Activated CD8-positive, alpha-beta memory T cell treated with anti-CD3 and anti-CD28 coated beads, Interleukin-2, amount 10 ng/mL, durations not matched to agents 7 days and 5 days (primary cell): ENCODE measurements around the gene PTPN2. TPM values are rescaled to one million over a fixed set of nuclear protein-coding genes. Genes with fewer than 3 reads are reported as not detected.

Experiments
- ATAC-seq: fragments of 150-1000 bp; cut with Tn5 transposase; one replicate; pipeline ENCODE4 v1.10.0; 2021; ENCODE audit warnings: moderate library complexity
- CTCF ChIA-PET: fragments of 350-600 bp; sonication (Branson Sonifier 250); formaldehyde crosslinking; loops from one replicate; lab custom pipeline; 2021; ENCODE audit warnings: antibody characterized with exemption; lab: Charles Lee
- DNase-seq: peaks from one replicate; pipeline ENCODE4 v3.0.0-alpha.2; 2020
- H3K27ac Mint-ChIP-seq: one replicate; pipeline ENCODE4 v1.8.0; 2021; ENCODE audit warnings: mild to moderate bottlenecking, mixed read lengths
- H3K27me3 Mint-ChIP-seq: one replicate; pipeline ENCODE4 v1.8.0; 2021; ENCODE audit warnings: mixed read lengths
- H3K36me3 Mint-ChIP-seq: one replicate; pipeline ENCODE4 v1.8.0; 2021; ENCODE audit warnings: mild to moderate bottlenecking, mixed read lengths
- H3K4me1 Mint-ChIP-seq: one replicate; pipeline ENCODE4 v1.8.0; 2021; ENCODE audit warnings: mixed read lengths
- H3K4me3 Mint-ChIP-seq: one replicate; pipeline ENCODE4 v1.8.0; 2021; ENCODE audit warnings: mild to moderate bottlenecking, moderate library complexity, mixed read lengths
- H3K9me3 Mint-ChIP-seq: one replicate; pipeline ENCODE4 v1.8.0; 2022; ENCODE audit warnings: low read depth, mixed read lengths
- total RNA-seq, 2 experiments: library from RNA; stranded (reverse); gene quantifications; one replicate each; pipeline ENCODE4 v1.2.3, GENCODE V29; 2021

PTPN2 gene
- total RNA-seq, 2 experiments from 2014 or later = 65.4 to 82.7 TPM

GRCh38 chr18:12862874-12863482 lies 21.1 kb downstream of the PTPN2 start:
- CTCF ChIA-PET = interaction anchor here (0.9 to 1.7 kb wide), 6 partner anchors 8 to 138 kb away, joined by 3 to 5 read pairs (median 3); no protein-coding TSS in a partner anchor

GRCh38 chr18:12862467-12862866 lies 21.6 kb downstream of the PTPN2 start:
- Mint-ChIP-seq H3K4me1 (peaks cover 52% of the 10 kb centered on the region), H3K4me3 (no peak overlapping the region), H3K27ac (peak overlapping the region; percentile 68), H3K36me3 (peaks cover 19% of the 10 kb centered on the region), H3K9me3 (no peaks in the 10 kb centered on the region), H3K27me3 (no peaks in the 10 kb centered on the region)
- CTCF ChIA-PET = interaction anchor here (0.7 to 1.7 kb wide), 7 partner anchors 9 to 137 kb away, joined by 3 to 5 read pairs (median 3); no protein-coding TSS in a partner anchor
- ATAC-seq (no peak), DNase-seq (no peak)

More at GRCh38 chr18:12862874-12863482, 21.1 kb downstream of the PTPN2 start:
- Mint-ChIP-seq H3K9me3 (no peaks in the 10 kb centered on the region), H3K4me1 (peaks cover 53% of the 10 kb centered on the region), H3K27ac (peak overlapping the region; percentile 68), H3K4me3 (no peak overlapping the region), H3K27me3 (no peaks in the 10 kb centered on the region), H3K36me3 (peaks cover 21% of the 10 kb centered on the region)
- no peak for DNase-seq
- ATAC-seq = no peak

DNA sequence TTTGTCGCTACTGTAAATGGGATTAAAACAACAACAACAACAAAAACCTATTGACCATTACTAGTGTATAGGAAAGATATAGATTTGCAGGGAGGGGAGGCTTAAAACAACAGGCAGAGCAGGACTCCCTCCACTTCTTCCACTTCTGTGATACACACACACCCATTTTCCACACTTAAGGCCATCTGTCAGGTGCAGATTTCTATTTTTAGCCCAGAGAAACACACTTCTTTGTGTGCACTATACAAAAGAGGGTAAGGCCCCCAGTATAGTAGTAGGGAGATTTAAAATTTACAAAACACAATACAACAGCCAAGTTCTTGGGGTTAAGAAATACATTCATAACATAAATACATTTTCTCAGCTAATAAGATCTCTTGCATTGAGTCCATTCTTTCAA lies 22.4 kb downstream of the PTPN2 start:
- H3K9me3 Mint-ChIP-seq = no peaks in the 10 kb centered on the region
- ATAC-seq = no peak
- CTCF ChIA-PET = interaction anchor here (0.7 to 1.7 kb wide), 2 partner anchors 9 to 87 kb away, joined by 3 to 5 read pairs; no protein-coding TSS in a partner anchor
- H3K4me3 Mint-ChIP-seq = no peak overlapping the region
- no peak for DNase-seq
- H3K27ac Mint-ChIP-seq = no peak overlapping the region
- peaks cover 58% of the 10 kb centered on the region for H3K4me1 Mint-ChIP-seq
- no peaks in the 10 kb centered on the region for H3K27me3 Mint-ChIP-seq
- peaks cover 21% of the 10 kb centered on the region for H3K36me3 Mint-ChIP-seq

DNA sequence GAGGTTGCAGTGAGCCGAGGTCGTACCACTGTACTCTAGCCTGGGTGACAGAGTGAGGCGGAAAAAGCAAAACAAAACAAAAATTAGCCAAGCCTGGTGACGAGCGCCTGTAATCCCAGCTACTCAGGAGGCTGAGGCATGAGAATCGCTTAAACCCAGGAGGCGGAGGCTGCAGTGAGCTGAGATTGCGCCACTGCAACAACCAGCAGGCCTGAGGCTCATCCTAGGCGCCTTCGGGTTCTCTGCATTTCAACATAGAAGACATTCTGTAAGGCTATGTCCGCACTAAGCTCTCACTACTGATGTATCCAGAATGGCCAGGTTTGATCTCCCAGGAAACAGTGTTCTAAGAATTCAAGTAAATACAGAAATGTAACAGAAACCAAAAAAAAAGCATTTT lies 23.5 kb downstream of the PTPN2 start:
- no peak for DNase-seq
- H3K4me1 Mint-ChIP-seq = peaks cover 64% of the 10 kb centered on the region
- no peaks in the 10 kb centered on the region for H3K27me3 Mint-ChIP-seq
- H3K9me3 Mint-ChIP-seq = no peaks in the 10 kb centered on the region
- CTCF ChIA-PET = interaction anchor here (1.4 kb wide), 1 partner anchor 17 kb away, joined by 3 read pairs; no protein-coding TSS in a partner anchor
- no peak overlapping the region for H3K27ac Mint-ChIP-seq
- H3K4me3 Mint-ChIP-seq = no peak overlapping the region
- no peak for ATAC-seq
- peaks cover 26% of the 10 kb centered on the region for H3K36me3 Mint-ChIP-seq

- DNase-seq = no peak
- CTCF ChIA-PET = no interaction called here
- Mint-ChIP-seq H3K36me3 (peaks cover 38% of the 10 kb centered on the region), H3K9me3 (no peaks in the 10 kb centered on the region), H3K4me3 (peak overlapping the region; percentile 49), H3K27ac (peak overlapping the region; percentile 78), H3K4me1 (peaks cover 73% of the 10 kb centered on the region), H3K27me3 (no peaks in the 10 kb centered on the region)
- peak; percentile 55 for ATAC-seq
Observed at GRCh38 chr18:12858991-12859390, 25.0 kb downstream of the PTPN2 start.

GRCh38 chr18:12857991-12858544 lies 26.0 kb downstream of the PTPN2 start:
- peaks cover 45% of the 10 kb centered on the region for H3K36me3 Mint-ChIP-seq

GRCh38 chr18:12857215-12857905 lies 26.7 kb downstream of the PTPN2 start:
- peaks cover 71% of the 10 kb centered on the region for H3K4me1 Mint-ChIP-seq
- peaks cover 50% of the 10 kb centered on the region for H3K36me3 Mint-ChIP-seq
- no peaks in the 10 kb centered on the region for H3K9me3 Mint-ChIP-seq
- DNase-seq = peak; percentile 57
- peak overlapping the region; percentile 41 for H3K4me3 Mint-ChIP-seq
- peak overlapping the region; percentile 81 for H3K27ac Mint-ChIP-seq
- peak; percentile 73 for ATAC-seq
- H3K27me3 Mint-ChIP-seq = no peaks in the 10 kb centered on the region
- CTCF ChIA-PET = interaction anchor here (1.2 to 2.1 kb wide), 4 partner anchors 11 to 36 kb away, joined by 4 to 5 read pairs (median 5); partner anchors contain the start of gene PTPN2

More at GRCh38 chr18:12857991-12858544, 26.0 kb downstream of the PTPN2 start:
- DNase-seq (no peak), ATAC-seq (peak; percentile 30)
- H3K9me3 Mint-ChIP-seq = no peaks in the 10 kb centered on the region
- H3K4me3 Mint-ChIP-seq = peak overlapping the region; percentile 19
- no peaks in the 10 kb centered on the region for H3K27me3 Mint-ChIP-seq
- peak overlapping the region; percentile 79 for H3K27ac Mint-ChIP-seq
- H3K4me1 Mint-ChIP-seq = peaks cover 74% of the 10 kb centered on the region
- CTCF ChIA-PET = interaction anchor here (1.4 to 2.1 kb wide), 3 partner anchors 14 to 36 kb away, joined by 4 to 5 read pairs (median 5); partner anchors contain the start of gene PTPN2

GRCh38 chr18:12855916-12856315 lies 28.1 kb downstream of the PTPN2 start:
- no peak for DNase-seq
- Mint-ChIP-seq H3K4me1 (peaks cover 63% of the 10 kb centered on the region), H3K4me3 (no peak overlapping the region), H3K27ac (no peak overlapping the region), H3K9me3 (no peaks in the 10 kb centered on the region), H3K27me3 (no peaks in the 10 kb centered on the region), H3K36me3 (peaks cover 53% of the 10 kb centered on the region)
- ATAC-seq = no peak
- CTCF ChIA-PET = interaction anchor here (0.5 to 1.0 kb wide), 3 partner anchors 8 to 434 kb away, joined by 3 to 4 read pairs (median 3); no protein-coding TSS in a partner anchor

- peaks cover 48% of the 10 kb centered on the region for H3K4me1 Mint-ChIP-seq
- no peak overlapping the region for H3K27ac Mint-ChIP-seq
- H3K36me3 Mint-ChIP-seq = peaks cover 56% of the 10 kb centered on the region
- ATAC-seq (no peak), DNase-seq (no peak)
- no peaks in the 10 kb centered on the region for H3K9me3 Mint-ChIP-seq
- CTCF ChIA-PET = interaction anchor here (0.6 to 1.4 kb wide), 5 partner anchors 10 to 42 kb away, joined by 3 to 5 read pairs (median 3); no protein-coding TSS in a partner anchor
- no peak overlapping the region for H3K4me3 Mint-ChIP-seq
- H3K27me3 Mint-ChIP-seq = no peaks in the 10 kb centered on the region
Observed at GRCh38 chr18:12852566-12853315, 31.3 kb downstream of the PTPN2 start.

- DNase-seq = no peak
- no peak for ATAC-seq
- Mint-ChIP-seq H3K36me3 (peaks cover 55% of the 10 kb centered on the region), H3K27me3 (no peaks in the 10 kb centered on the region), H3K4me3 (no peak overlapping the region), H3K27ac (no peak overlapping the region), H3K9me3 (no peaks in the 10 kb centered on the region), H3K4me1 (peaks cover 42% of the 10 kb centered on the region)
- CTCF ChIA-PET = no interaction called here
Observed at GRCh38 chr18:12851716-12852115, 32.3 kb downstream of the PTPN2 start.

- CTCF ChIA-PET = no interaction called here
- peaks cover 46% of the 10 kb centered on the region for H3K36me3 Mint-ChIP-seq
- H3K4me3 Mint-ChIP-seq = no peak overlapping the region
- DNase-seq (no peak), ATAC-seq (no peak)
- no peaks in the 10 kb centered on the region for H3K9me3 Mint-ChIP-seq
- H3K27me3 Mint-ChIP-seq = no peaks in the 10 kb centered on the region
- no peak overlapping the region for H3K27ac Mint-ChIP-seq
- peaks cover 44% of the 10 kb centered on the region for H3K4me1 Mint-ChIP-seq
Observed at GRCh38 chr18:12849548-12849947, 34.5 kb downstream of the PTPN2 start.

GRCh38 chr18:12848405-12848804 lies 35.6 kb downstream of the PTPN2 start:
- H3K4me1 Mint-ChIP-seq = peaks cover 47% of the 10 kb centered on the region
- no peak overlapping the region for H3K4me3 Mint-ChIP-seq
- no peaks in the 10 kb centered on the region for H3K27me3 Mint-ChIP-seq
- H3K27ac Mint-ChIP-seq = no peak overlapping the region
- H3K9me3 Mint-ChIP-seq = no peaks in the 10 kb centered on the region
- CTCF ChIA-PET = interaction anchor here (1.5 kb wide), 1 partner anchor 32 kb away, joined by 3 read pairs; no protein-coding TSS in a partner anchor
- peaks cover 45% of the 10 kb centered on the region for H3K36me3 Mint-ChIP-seq
- ATAC-seq = no peak
- DNase-seq = no peak
